Keratinocyte (primary cell): Measurements from ENCODE around the gene HSFX1.
"Not testable (repeated sequence)": the region's sequence is repeated elsewhere in the genome, so short reads cannot be mapped to it uniquely, and the experiment has no call there.

Experiments
- EZH2 ChIP-seq: IDR thresholded peaks from one replicate; pipeline ENCODE4 v1.6.1; 2012; ENCODE audit warnings: inconsistent platforms, mild to moderate bottlenecking, low read length, moderate library complexity
- TF ChIP-seq, protein P1 (sequence below), 3 experiments: IDR thresholded peaks in 1 of 3; conservative IDR thresholded peaks in 1 of 3; optimal IDR thresholded peaks in 1 of 3; 2 replicates in 2 of 3; 3 replicates in 1 of 3; pipeline versions ENCODE3 to v1.5.1; 2011; ENCODE audit warnings: low read length in 3 of 3, mild to moderate bottlenecking in 3 of 3, moderate library complexity in 2 of 3, control low read depth in 1 of 3, inconsistent platforms in 1 of 3; ENCODE audit not compliant: insufficient read depth in 2 of 3; ENCODE audit errors: extremely low read depth in 1 of 3

DNA sequence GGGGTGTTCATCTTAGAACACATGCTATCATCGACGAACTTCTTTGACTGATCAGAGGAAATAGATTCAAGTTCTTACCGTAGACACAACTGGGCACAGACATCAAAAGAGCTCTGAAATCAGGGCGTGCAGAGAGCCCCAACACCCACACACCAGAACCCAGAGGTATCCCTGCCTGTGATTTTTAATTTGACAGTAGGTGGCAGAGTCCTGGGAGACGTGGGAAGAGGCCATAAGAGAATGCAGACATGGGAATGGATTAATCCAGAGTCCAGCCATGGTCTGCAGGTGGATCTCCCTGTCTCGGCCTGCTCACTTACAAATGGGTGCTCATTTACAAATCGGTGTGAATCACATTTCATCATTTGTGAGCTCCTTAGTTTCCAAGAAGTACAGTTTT, 4.1 kb downstream of the HSFX1 start:
- TF ChIP-seq, protein P1, sequence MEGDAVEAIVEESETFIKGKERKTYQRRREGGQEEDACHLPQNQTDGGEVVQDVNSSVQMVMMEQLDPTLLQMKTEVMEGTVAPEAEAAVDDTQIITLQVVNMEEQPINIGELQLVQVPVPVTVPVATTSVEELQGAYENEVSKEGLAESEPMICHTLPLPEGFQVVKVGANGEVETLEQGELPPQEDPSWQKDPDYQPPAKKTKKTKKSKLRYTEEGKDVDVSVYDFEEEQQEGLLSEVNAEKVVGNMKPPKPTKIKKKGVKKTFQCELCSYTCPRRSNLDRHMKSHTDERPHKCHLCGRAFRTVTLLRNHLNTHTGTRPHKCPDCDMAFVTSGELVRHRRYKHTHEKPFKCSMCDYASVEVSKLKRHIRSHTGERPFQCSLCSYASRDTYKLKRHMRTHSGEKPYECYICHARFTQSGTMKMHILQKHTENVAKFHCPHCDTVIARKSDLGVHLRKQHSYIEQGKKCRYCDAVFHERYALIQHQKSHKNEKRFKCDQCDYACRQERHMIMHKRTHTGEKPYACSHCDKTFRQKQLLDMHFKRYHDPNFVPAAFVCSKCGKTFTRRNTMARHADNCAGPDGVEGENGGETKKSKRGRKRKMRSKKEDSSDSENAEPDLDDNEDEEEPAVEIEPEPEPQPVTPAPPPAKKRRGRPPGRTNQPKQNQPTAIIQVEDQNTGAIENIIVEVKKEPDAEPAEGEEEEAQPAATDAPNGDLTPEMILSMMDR (optimal IDR thresholded peaks at IDR 0.05 in 1 of 3, IDR thresholded peaks at IDR 0.05 in 1 of 3, conservative IDR thresholded peaks at IDR 0.05 in 1 of 3; ENCODE audit: extremely low read depth in 1 of 3, insufficient read depth in 2 of 3, low read length in 3 of 3) = not testable (repeated sequence)
- not testable (repeated sequence) for TF ChIP-seq EZH2
